Breast epithelium (tissue), 4 donors: Measurements from ENCODE around the gene DDX39A. TPM values are rescaled to one million over a fixed set of nuclear protein-coding genes. Genes with fewer than 3 reads are reported as not detected.
A peak's percentile ranks its signal among the peaks of the same experiment; 100 is the strongest.

Experiments
- DNase-seq, 2 donors: peaks; one replicate each; pipeline ENCODE4 v3.0.0-alpha.2; 2019; ENCODE audit warnings: low spot score in 2 of 2
- H3K27ac ChIP-seq, 2 donors: fragments of 200-600 bp; sonication (generic) in 1 of 2; one replicate each; pipeline ENCODE4 v1.5.1; 2016 to 2019; ENCODE audit warnings: mild to moderate bottlenecking in 1 of 2
- H3K27me3 ChIP-seq, 2 donors: fragments of 200-600 bp; sonication (generic) in 1 of 2; one replicate each; pipeline versions ENCODE4 v1.5.1 to v1.6.0; 2017 to 2019; ENCODE audit warnings: control low read depth in 1 of 2, mild to moderate bottlenecking in 1 of 2
- H3K36me3 ChIP-seq: fragments of 200-600 bp; one replicate; pipeline ENCODE4 v1.5.1; 2019
- H3K4me1 ChIP-seq, 2 donors: fragments of 200-600 bp; sonication (generic); one replicate each; pipeline ENCODE4 v1.5.1; 2016 to 2019; ENCODE audit warnings: control low read depth in 1 of 2
- H3K4me3 ChIP-seq, 3 donors: fragments of 200-600 bp; sonication (generic); 1 replicate in 2 of 3; 2 replicates in 1 of 3; pipeline ENCODE4 v1.5.1; 2016 to 2019; ENCODE audit warnings: mild to moderate bottlenecking in 3 of 3, moderate library complexity in 2 of 3
- H3K9me3 ChIP-seq, 2 donors: fragments of 200-600 bp; sonication (generic) in 1 of 2; one replicate each; pipeline ENCODE4 v1.5.1; 2016 to 2019; ENCODE audit warnings: control low read depth in 1 of 2
- POLR2A ChIP-seq: fragments of 450-650 bp; IDR thresholded peaks from one replicate; pipeline ENCODE4 v1.6.1; 2016; ENCODE audit warnings: antibody characterized with exemption, mild to moderate bottlenecking, moderate library complexity
- POLR2AphosphoS5 ChIP-seq, 3 donors: sonication (generic); formaldehyde crosslinking; IDR thresholded peaks; one replicate each; pipeline ENCODE4 v1.6.1; 2017; ENCODE audit warnings: antibody characterized with exemption in 3 of 3
- intact Hi-C: fragments of 100-400 bp; cut with DNase I; formaldehyde crosslinking; loops from one replicate; pipeline ENCODE4 v1.15.1; 2023; ENCODE audit warnings: low total_unique reads
- total RNA-seq, 3 donors: library from RNA; depleted of rRNA; stranded (reverse); fragments of >200 nt; gene quantifications; one replicate each; pipeline ENCODE4 v1.1.0, GENCODE V29; 2016
- TF ChIP-seq, protein P1 (sequence below), 3 donors: fragments of 450-650 bp; IDR thresholded peaks; one replicate each; pipeline ENCODE4 v1.5.1; 2016 to 2017; ENCODE audit warnings: antibody characterized with exemption in 3 of 3, mild to moderate bottlenecking in 3 of 3, moderate library complexity in 3 of 3

Gene DDX39A
- total RNA-seq, 3 donors from 2014 or later = 65.9 to 79.0 (median 75.5) TPM

DNA sequence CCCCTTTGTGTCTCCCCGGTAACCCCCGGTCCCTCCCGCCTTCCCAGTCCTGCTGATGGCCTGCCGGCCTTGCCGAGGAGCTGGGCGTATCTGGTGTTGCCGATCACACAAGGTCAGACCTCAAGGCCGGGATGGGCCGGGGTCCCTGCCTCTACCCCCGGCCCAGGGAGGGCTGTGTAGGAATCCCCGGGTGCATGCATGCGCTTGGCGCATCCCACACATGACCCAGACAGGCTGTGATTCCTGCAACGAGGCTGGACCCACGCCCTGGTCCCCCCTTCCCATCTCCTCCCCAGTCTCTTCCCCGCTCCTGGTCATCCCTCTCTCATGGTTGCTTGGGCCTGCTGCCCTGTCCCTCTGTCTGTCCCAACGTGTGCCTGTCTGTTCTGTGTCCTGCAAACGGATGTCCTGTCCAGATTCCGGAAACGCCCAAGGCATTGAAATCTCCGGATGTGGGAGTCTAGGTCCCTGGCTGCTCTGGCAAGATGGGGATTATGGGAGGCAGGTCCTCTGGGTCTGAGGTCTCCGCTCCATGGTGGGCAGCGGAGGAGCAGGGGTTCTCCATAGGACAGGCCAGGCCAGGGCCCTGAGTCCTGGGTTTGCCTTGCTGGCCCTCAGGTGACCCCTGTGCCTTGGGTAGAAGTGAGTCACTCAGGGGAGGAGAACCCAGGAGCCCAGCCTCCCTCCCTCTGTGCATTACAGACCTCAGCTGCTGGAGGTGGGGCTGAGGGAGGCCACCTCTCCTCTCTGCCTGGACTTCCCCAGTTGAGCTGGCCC is 15.6 kb upstream of the DDX39A start:
- TF ChIP-seq POLR2A (no peak), POLR2AphosphoS5 (IDR thresholded peaks at IDR 0.05) (peak in 1 of 3 donors; percentile 9)
- Histone ChIP-seq H3K4me3 (peak overlapping the region; percentile 79 to 100 (median 86)), H3K27ac (peak overlapping the region; percentile 76 to 90), H3K4me1 (peaks cover 6 to 7% of the 10 kb centered on the region in 2 donors), H3K36me3 (no peaks in the 10 kb centered on the region), H3K9me3 (no peaks in the 10 kb centered on the region), H3K27me3 (no peaks in the 10 kb centered on the region)
- peak in 1 of 2 donors; percentile 39 for DNase-seq
- intact Hi-C loops = no loop called here

DNA sequence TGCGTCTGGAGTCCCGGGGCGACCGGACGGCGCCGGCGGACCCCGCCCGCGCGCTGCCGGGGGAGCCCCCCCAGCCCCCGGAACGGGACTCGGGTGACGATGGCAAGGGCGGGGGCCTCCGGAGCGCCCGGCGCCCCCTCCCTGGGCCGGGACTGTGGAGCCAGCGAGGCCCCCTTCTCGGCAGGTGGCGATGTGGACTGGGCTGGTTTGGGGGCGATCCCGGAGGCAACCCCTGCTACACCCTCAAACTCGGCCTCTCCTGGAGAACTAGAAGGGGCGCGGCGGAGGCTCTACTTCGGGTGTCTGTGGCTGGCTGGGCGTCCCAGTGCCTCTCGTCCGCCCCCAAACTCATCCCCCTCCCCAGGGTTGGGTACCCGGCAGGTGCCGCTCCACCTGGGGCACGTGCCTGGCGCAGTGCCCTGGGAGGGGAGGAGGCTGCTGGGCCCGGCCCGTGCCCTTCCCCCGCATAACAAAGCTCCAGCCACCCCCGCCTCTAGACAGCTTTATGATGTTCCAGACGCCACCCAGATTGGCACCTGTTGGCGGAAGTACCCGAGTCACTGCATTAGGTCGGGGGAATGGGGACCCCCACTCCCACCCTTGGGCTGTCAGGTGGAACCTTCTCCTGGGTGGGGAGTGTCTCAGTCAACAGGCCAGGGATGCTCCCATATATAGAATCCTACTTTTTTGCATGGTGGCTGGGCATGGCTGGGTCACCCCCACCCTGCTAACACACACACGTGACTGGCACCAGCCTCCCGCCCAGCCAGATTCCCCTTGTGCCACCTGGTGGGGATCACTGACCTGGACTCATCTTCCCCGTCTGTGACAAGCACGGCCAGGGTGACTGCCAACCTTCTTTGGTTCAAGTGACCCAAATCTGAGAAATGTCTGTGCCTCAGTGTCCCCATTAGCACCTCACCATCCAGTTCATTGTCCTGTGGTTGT is 14.7 kb upstream of the DDX39A start:
- Histone ChIP-seq H3K27me3 (no peaks in the 10 kb centered on the region), H3K4me3 (peak overlapping the region; percentile 79 to 100 (median 86)), H3K27ac (peak overlapping the region; percentile 76 to 90), H3K9me3 (no peaks in the 10 kb centered on the region), H3K36me3 (no peaks in the 10 kb centered on the region), H3K4me1 (peaks cover 6 to 7% of the 10 kb centered on the region in 2 donors)
- intact Hi-C loops = no loop called here
- no peak for DNase-seq
- TF ChIP-seq POLR2A (no peak), POLR2AphosphoS5 (IDR thresholded peaks at IDR 0.05) (no peak)
- TF ChIP-seq, protein P1, sequence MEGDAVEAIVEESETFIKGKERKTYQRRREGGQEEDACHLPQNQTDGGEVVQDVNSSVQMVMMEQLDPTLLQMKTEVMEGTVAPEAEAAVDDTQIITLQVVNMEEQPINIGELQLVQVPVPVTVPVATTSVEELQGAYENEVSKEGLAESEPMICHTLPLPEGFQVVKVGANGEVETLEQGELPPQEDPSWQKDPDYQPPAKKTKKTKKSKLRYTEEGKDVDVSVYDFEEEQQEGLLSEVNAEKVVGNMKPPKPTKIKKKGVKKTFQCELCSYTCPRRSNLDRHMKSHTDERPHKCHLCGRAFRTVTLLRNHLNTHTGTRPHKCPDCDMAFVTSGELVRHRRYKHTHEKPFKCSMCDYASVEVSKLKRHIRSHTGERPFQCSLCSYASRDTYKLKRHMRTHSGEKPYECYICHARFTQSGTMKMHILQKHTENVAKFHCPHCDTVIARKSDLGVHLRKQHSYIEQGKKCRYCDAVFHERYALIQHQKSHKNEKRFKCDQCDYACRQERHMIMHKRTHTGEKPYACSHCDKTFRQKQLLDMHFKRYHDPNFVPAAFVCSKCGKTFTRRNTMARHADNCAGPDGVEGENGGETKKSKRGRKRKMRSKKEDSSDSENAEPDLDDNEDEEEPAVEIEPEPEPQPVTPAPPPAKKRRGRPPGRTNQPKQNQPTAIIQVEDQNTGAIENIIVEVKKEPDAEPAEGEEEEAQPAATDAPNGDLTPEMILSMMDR (IDR thresholded peaks at IDR 0.05) = no peak

DNA sequence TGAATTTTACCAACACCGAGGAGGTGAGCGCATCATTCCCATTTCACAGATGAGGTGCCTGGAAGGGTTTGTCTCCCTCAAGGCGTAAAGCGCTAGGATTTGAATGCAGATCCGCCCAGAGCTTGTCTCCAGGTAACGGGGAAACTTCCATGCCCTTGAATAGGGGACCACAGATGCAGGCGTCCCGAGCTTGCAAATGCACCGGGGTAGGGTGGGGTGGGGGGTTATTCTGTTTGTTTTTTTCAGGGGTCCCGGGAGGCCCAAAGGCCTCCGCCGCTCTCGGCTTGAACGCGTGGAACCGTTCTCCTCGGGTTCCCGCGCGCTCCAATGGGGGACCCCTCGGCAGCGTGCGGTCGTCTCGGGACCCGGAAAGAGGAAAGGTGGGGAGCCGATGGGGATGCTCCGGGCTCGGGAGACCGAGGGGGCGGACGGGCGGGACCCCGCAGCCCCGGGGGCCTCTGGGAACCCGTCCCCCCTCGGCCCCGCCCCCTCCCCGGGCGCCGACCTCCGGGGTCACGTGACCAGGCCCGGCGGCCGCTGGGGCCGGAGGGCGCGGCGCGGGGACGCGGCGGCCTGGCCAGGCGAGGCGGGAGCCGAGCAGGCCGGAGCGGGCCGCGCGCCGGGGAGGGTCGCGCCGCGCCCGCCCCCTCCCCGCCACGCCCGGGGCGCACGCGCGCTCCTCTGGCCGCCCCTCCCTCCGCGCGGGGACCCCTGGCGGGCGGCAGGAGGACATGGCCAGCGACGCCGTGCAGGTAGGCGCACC is 13.8 kb upstream of the DDX39A start, which contains the start of gene PKN1:
Gene PKN1, plus strand, starts transcription at position 516 of the 763 bp plus-strand sequence. Its CDS starts 216 bp downstream, at position 732.
- H3K27ac ChIP-seq = peak within 1 kb of the TSS; percentile 76 to 90
- H3K4me3 ChIP-seq = peak within 1 kb of the TSS; percentile 79 to 100 (median 86)
- peaks cover 6 to 7% of the 10 kb centered on the region in 2 donors for H3K4me1 ChIP-seq
- intact Hi-C loops = no loop called here
- TF ChIP-seq, protein P1 (IDR thresholded peaks at IDR 0.05) = no peak
- TF ChIP-seq POLR2AphosphoS5 (IDR thresholded peaks at IDR 0.05) = no peak
- TF ChIP-seq POLR2A = no peak
- H3K9me3 ChIP-seq = no peaks in the 10 kb centered on the region
- no peaks in the 10 kb centered on the region for H3K36me3 ChIP-seq
- H3K27me3 ChIP-seq = no peaks in the 10 kb centered on the region
- no peak for DNase-seq

DNA sequence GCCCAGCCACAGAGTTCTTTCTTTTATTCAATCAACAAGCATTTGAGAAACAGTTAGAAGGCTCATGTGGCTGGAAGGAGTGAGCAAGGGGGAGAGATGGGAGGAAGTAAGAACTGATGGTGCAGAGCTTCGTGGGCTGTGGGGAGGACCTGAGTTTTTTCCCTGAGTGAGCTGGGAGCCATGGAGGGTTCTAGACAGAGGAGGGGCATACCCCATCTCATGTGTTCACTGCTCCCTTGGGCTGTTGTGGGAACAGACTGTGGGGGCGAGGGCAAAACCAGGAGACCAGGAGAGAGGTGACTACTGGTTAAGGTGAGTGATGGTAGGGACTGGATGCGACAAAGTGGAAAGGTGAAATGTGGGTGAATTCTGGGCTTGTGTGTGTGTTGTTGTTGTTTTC is 11.6 kb upstream of the DDX39A start:
- TF ChIP-seq POLR2A = no peak
- TF ChIP-seq, protein P1 (IDR thresholded peaks at IDR 0.05) = no peak
- TF ChIP-seq POLR2AphosphoS5 (IDR thresholded peaks at IDR 0.05) = no peak
- H3K27ac ChIP-seq = no peak overlapping the region
- no peak overlapping the region for H3K4me3 ChIP-seq
- H3K9me3 ChIP-seq = no peaks in the 10 kb centered on the region
- H3K4me1 ChIP-seq = peaks cover 6 to 7% of the 10 kb centered on the region in 2 donors
- no peak for DNase-seq
- no peaks in the 10 kb centered on the region for H3K27me3 ChIP-seq
- intact Hi-C loops = no loop called here
- no peaks in the 10 kb centered on the region for H3K36me3 ChIP-seq

DNA sequence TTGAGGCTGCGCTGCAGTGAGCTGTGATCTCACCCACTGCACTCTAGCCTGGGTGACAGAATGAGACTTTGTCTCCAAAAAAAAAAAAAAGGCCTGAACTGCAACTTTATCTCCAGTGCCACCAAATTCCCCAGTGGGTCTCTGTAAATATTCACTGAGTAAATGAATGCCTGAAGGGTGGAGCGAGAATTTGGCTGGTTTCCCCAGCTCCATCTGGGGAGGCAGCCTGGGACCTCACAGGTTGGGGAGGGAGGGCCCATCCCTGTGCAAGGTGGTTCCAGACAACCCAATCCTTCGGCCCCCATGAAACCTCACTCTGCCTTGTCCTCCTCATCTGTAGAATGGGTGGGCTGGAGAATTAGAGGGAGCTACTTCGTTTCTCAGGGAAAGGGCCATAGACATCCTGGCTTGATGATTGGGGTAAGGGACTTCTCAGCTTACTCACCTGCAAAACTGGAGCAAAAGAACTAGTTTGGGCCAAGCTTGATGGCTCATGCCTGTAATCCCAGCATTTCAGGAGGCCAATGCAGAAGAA is 9.8 kb upstream of the DDX39A start:
- no peak for TF ChIP-seq POLR2AphosphoS5 (IDR thresholded peaks at IDR 0.05)
- TF ChIP-seq, protein P1 (IDR thresholded peaks at IDR 0.05) = no peak
- no peak for TF ChIP-seq POLR2A
- H3K9me3 ChIP-seq = no peaks in the 10 kb centered on the region
- H3K27me3 ChIP-seq = no peaks in the 10 kb centered on the region
- no peaks in the 10 kb centered on the region for H3K36me3 ChIP-seq
- DNase-seq = no peak
- H3K27ac ChIP-seq = no peak overlapping the region
- H3K4me3 ChIP-seq = no peak overlapping the region
- H3K4me1 ChIP-seq = peaks cover 0 to 3% of the 10 kb centered on the region in 2 donors
- intact Hi-C loops = no loop called here
